NCI-H82 treated with DMSO at 0.1 percent for 48 hours (cell line): Measurements from ENCODE around the gene DLG2.

ENCODE experiments used
- DNase-seq: peaks from one replicate; lab custom pipeline; 2025; ENCODE audit not compliant: unreplicated experiment; lab: John Stamatoyannopoulos, UW

Gene DLG2

GRCh38 chr11:84686716-84687115, 940.4 kb downstream of the DLG2 start:
- DNase-seq = no peak

GRCh38 chr11:84685976-84686375, 941.2 kb downstream of the DLG2 start:
- DNase-seq = no peak

GRCh38 chr11:84685149-84685548, 942.0 kb downstream of the DLG2 start:
- DNase-seq = no peak

- DNase-seq = no peak
These were observed 945.7 kb downstream of the DLG2 start for GRCh38 chr11:84681456-84681855.

- DNase-seq = no peak
These were observed 951.6 kb downstream of the DLG2 start for GRCh38 chr11:84675396-84676025.

GRCh38 chr11:84673753-84674152, 953.4 kb downstream of the DLG2 start:
- DNase-seq = no peak

- DNase-seq = no peak
These were observed 955.7 kb downstream of the DLG2 start for GRCh38 chr11:84671325-84671999.

GRCh38 chr11:84663731-84664130, 963.4 kb downstream of the DLG2 start:
- no peak for DNase-seq

GRCh38 chr11:84660257-84660977, 966.7 kb downstream of the DLG2 start:
- no peak for DNase-seq

GRCh38 chr11:84655712-84656111, 971.4 kb downstream of the DLG2 start:
- DNase-seq = no peak

GRCh38 chr11:84648471-84648870, 978.7 kb downstream of the DLG2 start:
- no peak for DNase-seq

- no peak for DNase-seq
These were observed 981.0 kb downstream of the DLG2 start for GRCh38 chr11:84645988-84646694.

- DNase-seq = no peak
These were observed 984.6 kb downstream of the DLG2 start for GRCh38 chr11:84642500-84642899.

GRCh38 chr11:84634309-84634708, 992.8 kb downstream of the DLG2 start:
- DNase-seq = no peak

GRCh38 chr11:84628871-84629620, 998.1 kb downstream of the DLG2 start:
- no peak for DNase-seq

GRCh38 chr11:84626256-84626655, 1000.9 kb downstream of the DLG2 start:
- no peak for DNase-seq

GRCh38 chr11:84612645-84613044, 1014.5 kb downstream of the DLG2 start:
- no peak for DNase-seq

GRCh38 chr11:84608837-84609196, 1018.3 kb downstream of the DLG2 start:
- no peak for DNase-seq

GRCh38 chr11:84607975-84608836, 1018.9 kb downstream of the DLG2 start:
- no peak for DNase-seq

- no peak for DNase-seq
These were observed 1032.5 kb downstream of the DLG2 start for GRCh38 chr11:84594602-84595001.
